ENCODE data around the gene COX7A2L.

GRCh38 chr2:42303252-42303651 is 57.8 kb downstream of the COX7A2L start:
- TF ChIP-seq JAZF1 (CRISPR knock-in tag; IDR thresholded peaks at IDR 0.05) (no peak), ATF3 (CRISPR knock-in tag; conservative IDR thresholded peaks at IDR 0.05) (no peak), ARID4B (CRISPR knock-in tag; IDR thresholded peaks at IDR 0.05; ENCODE audit: borderline replicate concordance) (no peak), CTCF (IDR thresholded peaks at IDR 0.05) (no peak), ZNF416 (CRISPR knock-in tag; IDR thresholded peaks at IDR 0.05) (no peak), ZNF219 (CRISPR knock-in tag; IDR thresholded peaks at IDR 0.05; ENCODE audit: borderline replicate concordance) (no peak), TEAD1 (CRISPR knock-in tag; IDR thresholded peaks at IDR 0.05) (no peak), FOXP1 (CRISPR knock-in tag; IDR thresholded peaks at IDR 0.05; ENCODE audit: borderline replicate concordance) (no peak), NFE2L1 (CRISPR knock-in tag; IDR thresholded peaks at IDR 0.05) (no peak)
- TF ChIP-seq, protein P1, sequence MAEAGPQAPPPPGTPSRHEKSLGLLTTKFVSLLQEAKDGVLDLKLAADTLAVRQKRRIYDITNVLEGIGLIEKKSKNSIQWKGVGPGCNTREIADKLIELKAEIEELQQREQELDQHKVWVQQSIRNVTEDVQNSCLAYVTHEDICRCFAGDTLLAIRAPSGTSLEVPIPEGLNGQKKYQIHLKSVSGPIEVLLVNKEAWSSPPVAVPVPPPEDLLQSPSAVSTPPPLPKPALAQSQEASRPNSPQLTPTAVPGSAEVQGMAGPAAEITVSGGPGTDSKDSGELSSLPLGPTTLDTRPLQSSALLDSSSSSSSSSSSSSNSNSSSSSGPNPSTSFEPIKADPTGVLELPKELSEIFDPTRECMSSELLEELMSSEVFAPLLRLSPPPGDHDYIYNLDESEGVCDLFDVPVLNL (CRISPR knock-in tag; IDR thresholded peaks at IDR 0.05; ENCODE audit: borderline replicate concordance, low read depth), result no peak
- TF ChIP-seq, protein P2, sequence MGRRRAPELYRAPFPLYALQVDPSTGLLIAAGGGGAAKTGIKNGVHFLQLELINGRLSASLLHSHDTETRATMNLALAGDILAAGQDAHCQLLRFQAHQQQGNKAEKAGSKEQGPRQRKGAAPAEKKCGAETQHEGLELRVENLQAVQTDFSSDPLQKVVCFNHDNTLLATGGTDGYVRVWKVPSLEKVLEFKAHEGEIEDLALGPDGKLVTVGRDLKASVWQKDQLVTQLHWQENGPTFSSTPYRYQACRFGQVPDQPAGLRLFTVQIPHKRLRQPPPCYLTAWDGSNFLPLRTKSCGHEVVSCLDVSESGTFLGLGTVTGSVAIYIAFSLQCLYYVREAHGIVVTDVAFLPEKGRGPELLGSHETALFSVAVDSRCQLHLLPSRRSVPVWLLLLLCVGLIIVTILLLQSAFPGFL (CRISPR knock-in tag; IDR thresholded peaks at IDR 0.05; ENCODE audit: borderline replicate concordance), result no peak
- TF ChIP-seq, protein P3, sequence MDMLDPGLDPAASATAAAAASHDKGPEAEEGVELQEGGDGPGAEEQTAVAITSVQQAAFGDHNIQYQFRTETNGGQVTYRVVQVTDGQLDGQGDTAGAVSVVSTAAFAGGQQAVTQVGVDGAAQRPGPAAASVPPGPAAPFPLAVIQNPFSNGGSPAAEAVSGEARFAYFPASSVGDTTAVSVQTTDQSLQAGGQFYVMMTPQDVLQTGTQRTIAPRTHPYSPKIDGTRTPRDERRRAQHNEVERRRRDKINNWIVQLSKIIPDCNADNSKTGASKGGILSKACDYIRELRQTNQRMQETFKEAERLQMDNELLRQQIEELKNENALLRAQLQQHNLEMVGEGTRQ (CRISPR knock-in tag; IDR thresholded peaks at IDR 0.05), result no peak

Data from WTC11 (cell line).